HepG2 (cell line): Measurements from ENCODE around the gene IMMT. TPM values are rescaled to one million over a fixed set of nuclear protein-coding genes. Genes with fewer than 3 reads are reported as not detected.

Source experiments
- ATF7-NPFF ChIP-seq: sonication (generic); formaldehyde crosslinking; IDR thresholded peaks from 2 replicates; pipeline ENCODE4 v1.8.1; 2023; ENCODE audit warnings: mild to moderate bottlenecking, low read depth, missing genetic modification reagents, moderate library complexity
- DR1 ChIP-seq: sonication (generic); formaldehyde crosslinking; IDR thresholded peaks from 2 replicates; pipeline ENCODE4 v1.8.0; 2021; ENCODE audit warnings: mild to moderate bottlenecking, missing genetic modification reagents, inconsistent platforms
- MAX ChIP-seq: IDR thresholded peaks from 2 replicates; pipeline ENCODE4 v1.6.1; 2012; ENCODE audit warnings: inconsistent platforms
- RFXAP ChIP-seq: sonication (generic); formaldehyde crosslinking; IDR thresholded peaks from 2 replicates; pipeline ENCODE4 v1.4.0; 2020; ENCODE audit warnings: missing genetic modification reagents, borderline replicate concordance
- SMAD1 ChIP-seq: sonication (generic); formaldehyde crosslinking; IDR thresholded peaks from 2 replicates; pipeline ENCODE4 v1.4.0; 2020; ENCODE audit warnings: missing genetic modification reagents, low read depth, mild to moderate bottlenecking, borderline replicate concordance
- SNAI1 ChIP-seq: sonication (generic); formaldehyde crosslinking; IDR thresholded peaks from 2 replicates; pipeline ENCODE4 v1.5.0; 2020; ENCODE audit warnings: mild to moderate bottlenecking, missing genetic modification reagents, borderline replicate concordance
- ZBTB26 ChIP-seq: IDR thresholded peaks from 2 replicates; pipeline ENCODE4 v1.6.1; 2016; ENCODE audit warnings: missing compliant biosample characterization, missing genetic modification reagents, borderline replicate concordance
- ZNF264 ChIP-seq: sonication (generic); formaldehyde crosslinking; IDR thresholded peaks from 2 replicates; pipeline ENCODE4 v1.4.0; 2020; ENCODE audit warnings: missing genetic modification reagents
- ZNF280B ChIP-seq: sonication (generic); formaldehyde crosslinking; IDR thresholded peaks from 2 replicates; pipeline ENCODE4 v1.5.0; 2020; ENCODE audit warnings: missing genetic modification reagents, mild to moderate bottlenecking, borderline replicate concordance
- ZNF513 ChIP-seq: sonication (generic); formaldehyde crosslinking; conservative IDR thresholded peaks from 2 replicates; pipeline ENCODE4 v1.5.0; 2020; ENCODE audit warnings: missing genetic modification reagents
- ZNF563 ChIP-seq: sonication (generic); formaldehyde crosslinking; IDR thresholded peaks from 2 replicates; pipeline ENCODE4 v1.8.0; 2022; ENCODE audit warnings: mild to moderate bottlenecking, moderate library complexity, missing genetic modification reagents
- ZNF574 ChIP-seq: sonication (generic); formaldehyde crosslinking; IDR thresholded peaks from 2 replicates; pipeline ENCODE4 v1.4.0; 2020; ENCODE audit warnings: missing genetic modification reagents
- ZNF614 ChIP-seq: IDR thresholded peaks from 2 replicates; pipeline ENCODE4 v1.6.1; 2018; ENCODE audit warnings: missing biosample characterization, missing genetic modification reagents, inconsistent platforms, borderline replicate concordance
- ZSCAN12 ChIP-seq: sonication (generic); formaldehyde crosslinking; IDR thresholded peaks from 2 replicates; pipeline ENCODE4 v1.9.0; 2021; ENCODE audit warnings: mild to moderate bottlenecking, missing genetic modification reagents
- polyA plus RNA-seq, 8 experiments: library from polyadenylated mRNA; depleted of rRNA in 3 of 8; stranded (reverse) in 7 of 8; unstranded in 1 of 8; fragments of >200 nt; fragmentation: Illumina TruSeq in 4 of 8; extraction: Trizol in 4 of 8; gene quantifications; 2 replicates each; pipeline versions ENCODE4 v1.2.1 to v1.2.3, GENCODE V29; 2011 to 2016; ENCODE audit warnings: low read depth in 4 of 8, missing spikeins in 1 of 8, mixed read lengths in 1 of 8; ENCODE audit not compliant: insufficient read depth in 1 of 8
- total RNA-seq, 5 experiments: library from RNA; depleted of rRNA; stranded (reverse); fragments of >200 nt; fragmentation: Illumina TruSeq; extraction: Trizol; gene quantifications; 2 replicates each; pipeline ENCODE4 v1.2.3, GENCODE V29; 2016; ENCODE audit warnings: low read depth in 1 of 5

The IMMT gene
- total and polyA plus RNA-seq, 2 of the 13 experiments (the other 11 are each of a cell fraction or from before 2014, with no cell fraction given) = 63.5 to 119 TPM

GRCh38 chr2:86105969-86106945, 89.0 kb downstream of the IMMT start, which contains the start of gene PTCD3 (continued):
- peak; percentile 88 for TF ChIP-seq ZBTB26 (CRISPR knock-in tag)
- TF ChIP-seq SMAD1 (CRISPR knock-in tag) = 0 out of 2 replicates have a peak, but pooled peaks have one; percentile 60
- no peak for TF ChIP-seq ZNF513 (CRISPR knock-in tag)
- TF ChIP-seq SNAI1 (CRISPR knock-in tag) = no peak
- 0 out of 2 replicates have a peak, but pooled peaks have one; percentile 69 for TF ChIP-seq ZSCAN12 (CRISPR knock-in tag)
- TF ChIP-seq RFXAP = 0 out of 2 replicates have a peak, but pooled peaks have one; percentile 47
- peak; percentile 44; the same call in 1 of the 2 replicates for TF ChIP-seq ZNF264 (CRISPR knock-in tag)
- TF ChIP-seq ZNF563 (CRISPR knock-in tag) = peak; percentile 58; the same call in 1 of the 2 replicates
- peak; percentile 61 for TF ChIP-seq ATF7-NPFF (CRISPR knock-in tag)
- TF ChIP-seq ZNF280B (CRISPR knock-in tag) = peak; percentile 88; the same call in 1 of the 2 replicates
- peak; percentile 63; the same call in 1 of the 2 replicates for TF ChIP-seq DR1 (CRISPR knock-in tag)
- TF ChIP-seq ZNF614 (CRISPR knock-in tag) = peak; percentile 66; the same call in 1 of the 2 replicates
- peak; percentile 71 for TF ChIP-seq ZNF574 (CRISPR knock-in tag)
- peak; percentile 91 for TF ChIP-seq MAX
